ENCODE data around the gene UBE2E2. TPM values are rescaled to one million over a fixed set of nuclear protein-coding genes. Genes with fewer than 3 reads are reported as not detected.

Gene UBE2E2
- total and polyA plus RNA-seq, 2 of the 13 experiments (the other 11 are each of a cell fraction or from before 2014, with no cell fraction given) = 0.77 to 1.5 TPM

GRCh38 chr3:23607184-23607847, 404.2 kb downstream of the UBE2E2 start:
- no peaks in the 10 kb centered on the region for H4K20me1 ChIP-seq (ENCODE audit: insufficient read depth, low read length)
- in situ Hi-C loops (cut with HindIII; ENCODE audit: extremely low pct_ligation_motif_present, low pct_unique_long_range_greater_than_20kb) = no loop called here
- H3K4me3 ChIP-seq (replicated peaks in 1 of 3; ENCODE audit: insufficient read depth in 1 of 3, low read depth in 2 of 3, low read length in 3 of 3) = no peak overlapping the region
- H2AFZ ChIP-seq (ENCODE audit: low read length) = no peak overlapping the region
- peaks cover 0 to 26% of the 10 kb centered on the region in 2 experiments; a peak in 2 of 5 replicates for H3K27me3 ChIP-seq (ENCODE audit: control insufficient read depth in 1 of 2, insufficient read depth in 2 of 2, low read length in 2 of 2)
- WGBS (ENCODE audit: low lambda C conversion rate) = 5% methylated on average over 8 of the region's 8 CpGs
- H3K36me3 ChIP-seq (replicated peaks in 1 of 2; ENCODE audit: control insufficient read depth in 1 of 2, insufficient read depth in 2 of 2, low read length in 2 of 2) = no peaks in the 10 kb centered on the region
- H3K27ac ChIP-seq (ENCODE audit: extremely low read length, insufficient read depth, low read length) = no peak overlapping the region
- intact Hi-C loops (cut with micrococcal nuclease; ENCODE audit: unreplicated experiment) = no loop called here
- no peak overlapping the region for H3K9ac ChIP-seq (ENCODE audit: insufficient read depth, low read depth, low read length)
- CTCF ChIA-PET (ENCODE audit: low intra/inter-chr PET ratio, low total read pairs) = no interaction called here
- POLR2A ChIA-PET = no interaction called here
- H3K4me2 ChIP-seq (ENCODE audit: low read depth, low read length) = no peak overlapping the region
- H3K79me2 ChIP-seq (ENCODE audit: insufficient read depth, low read length) = no peaks in the 10 kb centered on the region
- TF ChIP-seq ZBTB40 (IDR thresholded peaks at IDR 0.05) = peak; percentile 90
- TF ChIP-seq ZBTB40 (CRISPR knock-in tag; IDR thresholded peaks at IDR 0.05) = no peak
- no peak for TF ChIP-seq ATF2 (CRISPR knock-in tag; IDR thresholded peaks at IDR 0.05)
- no peaks in the 10 kb centered on the region for H3K9me3 ChIP-seq (ENCODE audit: low read length)
- BruUV-seq (replicated peaks) = no TSS peak
- H3K4me1 ChIP-seq (ENCODE audit: insufficient read depth, low read length) = no peaks in the 10 kb centered on the region
- no peak for ATAC-seq
- DNase-seq (ENCODE audit: low spot score) = no peak
- FAIRE-seq = no peak

All from HepG2 (cell line).